Measurements from ENCODE around the gene ATP6V0E1.

Gene ATP6V0E1

GRCh38 chr5:173003360-173003759, 19.8 kb downstream of the ATP6V0E1 start:
- no peak overlapping the region for H3K4me3 ChIP-seq (IDR thresholded peaks at IDR 0.05; ENCODE audit: insufficient read depth, low read depth, low read length)
- peaks cover 10% of the 10 kb centered on the region; the same call in 1 of the 2 replicates for H4K20me1 ChIP-seq (ENCODE audit: insufficient read depth)
- H3K79me2 ChIP-seq (ENCODE audit: insufficient read depth, low read depth): peaks cover 87% of the 10 kb centered on the region
- H3K9ac ChIP-seq: no peak overlapping the region
- H3K36me3 ChIP-seq (ENCODE audit: insufficient read depth): no peaks in the 10 kb centered on the region
- no peak for TF ChIP-seq CTCF (conservative IDR thresholded peaks at IDR 0.05; ENCODE audit: low read depth, low read length)
- H3K27ac ChIP-seq: no peak overlapping the region
- H3K27me3 ChIP-seq (ENCODE audit: insufficient read depth, low read depth): no peaks in the 10 kb centered on the region
- H3K4me1 ChIP-seq (ENCODE audit: low read depth, poor library complexity, severe bottlenecking): no peaks in the 10 kb centered on the region
- no peak overlapping the region for H3K4me2 ChIP-seq
- no peak overlapping the region for H2AFZ ChIP-seq (ENCODE audit: low read depth)

- H4K20me1 ChIP-seq (ENCODE audit: insufficient read depth): peaks cover 10% of the 10 kb centered on the region; the same call in 1 of the 2 replicates
- no peak overlapping the region for H3K27ac ChIP-seq
- no peak overlapping the region for H2AFZ ChIP-seq (ENCODE audit: low read depth)
- no peak for TF ChIP-seq CTCF (conservative IDR thresholded peaks at IDR 0.05; ENCODE audit: low read depth, low read length)
- H3K4me2 ChIP-seq: no peak overlapping the region
- no peaks in the 10 kb centered on the region for H3K36me3 ChIP-seq (ENCODE audit: insufficient read depth)
- H3K9ac ChIP-seq: no peak overlapping the region
- no peaks in the 10 kb centered on the region for H3K4me1 ChIP-seq (ENCODE audit: low read depth, poor library complexity, severe bottlenecking)
- no peaks in the 10 kb centered on the region for H3K27me3 ChIP-seq (ENCODE audit: insufficient read depth, low read depth)
- peaks cover 83% of the 10 kb centered on the region for H3K79me2 ChIP-seq (ENCODE audit: insufficient read depth, low read depth)
- no peak overlapping the region for H3K4me3 ChIP-seq (IDR thresholded peaks at IDR 0.05; ENCODE audit: insufficient read depth, low read depth, low read length)
Measured at GRCh38 chr5:173004013-173004412, 20.4 kb downstream of the ATP6V0E1 start.

- Histone ChIP-seq H3K27me3 (ENCODE audit: insufficient read depth, low read depth) (no peaks in the 10 kb centered on the region), H3K27ac (no peak overlapping the region), H4K20me1 (ENCODE audit: insufficient read depth) (peaks cover 10% of the 10 kb centered on the region; the same call in 1 of the 2 replicates), H3K36me3 (ENCODE audit: insufficient read depth) (no peaks in the 10 kb centered on the region), H3K4me3 (IDR thresholded peaks at IDR 0.05; ENCODE audit: insufficient read depth, low read depth, low read length) (no peak overlapping the region), H3K4me1 (ENCODE audit: low read depth, poor library complexity, severe bottlenecking) (no peaks in the 10 kb centered on the region), H3K9ac (no peak overlapping the region), H3K79me2 (ENCODE audit: insufficient read depth, low read depth) (peaks cover 78% of the 10 kb centered on the region), H3K4me2 (no peak overlapping the region), H2AFZ (ENCODE audit: low read depth) (no peak overlapping the region)
- no peak for TF ChIP-seq CTCF (conservative IDR thresholded peaks at IDR 0.05; ENCODE audit: low read depth, low read length)
Measured at GRCh38 chr5:173004447-173004846, 20.9 kb downstream of the ATP6V0E1 start.

- Histone ChIP-seq H3K9ac (no peak overlapping the region), H3K27me3 (ENCODE audit: insufficient read depth, low read depth) (no peaks in the 10 kb centered on the region), H4K20me1 (ENCODE audit: insufficient read depth) (no peaks in the 10 kb centered on the region), H3K4me1 (ENCODE audit: low read depth, poor library complexity, severe bottlenecking) (no peaks in the 10 kb centered on the region), H3K36me3 (ENCODE audit: insufficient read depth) (no peaks in the 10 kb centered on the region), H2AFZ (ENCODE audit: low read depth) (no peak overlapping the region), H3K27ac (no peak overlapping the region), H3K4me3 (IDR thresholded peaks at IDR 0.05; ENCODE audit: insufficient read depth, low read depth, low read length) (no peak overlapping the region), H3K4me2 (no peak overlapping the region), H3K79me2 (ENCODE audit: insufficient read depth, low read depth) (peaks cover 56% of the 10 kb centered on the region; the same call in 1 of the 2 replicates)
- no peak for TF ChIP-seq CTCF (conservative IDR thresholded peaks at IDR 0.05; ENCODE audit: low read depth, low read length)
Measured at GRCh38 chr5:173010021-173010420, 26.4 kb downstream of the ATP6V0E1 start.

Data from KMS-11 (cell line).